Pulmonary artery endothelial cell (primary cell): Measurements from ENCODE around the gene EGFLAM. TPM values are rescaled to one million over a fixed set of nuclear protein-coding genes. Genes with fewer than 3 reads are reported as not detected.

Source experiments
- DNase-seq: peaks from one replicate; pipeline ENCODE4 v3.0.0-alpha.2; 2011; ENCODE audit warnings: low read depth, low spot score
- total RNA-seq: library from RNA; depleted of rRNA; stranded (reverse); fragments of >200 nt; gene quantifications from 2 replicates; pipeline ENCODE4 v1.2.3, GENCODE V29; 2014

EGFLAM gene
- total RNA-seq, 1 donor from 2014 or later = 0.59 TPM

DNA sequence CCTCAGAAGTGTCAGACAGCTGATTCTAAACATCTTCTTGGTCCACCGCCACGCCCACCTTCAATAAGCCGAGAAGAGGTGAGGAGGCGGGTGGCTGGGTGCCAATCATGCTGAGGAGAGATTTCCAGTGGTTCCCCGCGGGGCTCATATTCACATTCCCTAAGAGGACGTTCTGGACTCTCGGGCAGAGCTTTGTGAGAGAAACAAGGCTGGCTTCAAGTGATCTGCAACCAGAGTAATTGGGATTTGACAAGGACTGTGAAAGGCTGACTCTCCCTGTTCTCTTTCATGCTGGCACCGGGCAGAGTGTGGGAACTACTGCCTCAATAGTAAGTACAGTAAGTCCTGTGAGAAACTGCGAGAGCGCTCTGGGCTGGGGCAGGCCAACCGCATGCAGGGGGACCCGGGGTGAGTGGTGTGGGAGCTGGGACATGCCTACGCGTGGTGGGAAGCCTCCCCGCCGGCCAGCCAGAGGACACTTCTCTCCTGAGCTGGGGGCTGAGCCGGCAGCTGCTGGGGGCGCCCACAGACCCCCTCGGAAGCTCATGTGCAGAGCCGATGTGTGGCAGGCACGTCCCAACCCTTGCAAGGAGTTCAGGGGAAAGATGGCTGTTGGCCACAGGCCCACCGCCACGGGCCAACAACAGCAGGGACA lies 187.1 kb downstream of the EGFLAM start:
- no peak for DNase-seq

- no peak for DNase-seq
These were observed 187.7 kb downstream of the EGFLAM start for GRCh38 chr5:38446029-38446522.

DNA sequence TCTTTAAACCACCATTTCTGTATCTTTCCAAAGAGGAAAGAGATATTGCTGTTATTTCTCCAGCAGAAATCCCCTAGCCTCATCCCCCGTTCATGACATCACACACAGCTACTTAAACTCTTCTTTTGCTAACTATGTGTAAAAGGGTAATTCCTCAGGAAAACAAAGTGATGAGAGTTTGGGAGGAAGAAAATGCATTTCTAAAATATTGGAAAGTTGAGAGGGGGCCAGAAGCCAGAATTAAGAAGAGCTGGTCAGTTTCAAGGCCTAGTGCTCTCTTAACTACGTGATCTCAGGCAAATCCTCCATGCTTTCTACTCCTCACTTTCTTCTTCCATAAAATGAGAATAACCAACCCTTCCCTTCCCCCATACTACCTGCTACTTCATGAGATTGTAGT lies 188.7 kb downstream of the EGFLAM start:
- no peak for DNase-seq

- DNase-seq = no peak
These were observed 189.4 kb downstream of the EGFLAM start for GRCh38 chr5:38447786-38448185.

DNA sequence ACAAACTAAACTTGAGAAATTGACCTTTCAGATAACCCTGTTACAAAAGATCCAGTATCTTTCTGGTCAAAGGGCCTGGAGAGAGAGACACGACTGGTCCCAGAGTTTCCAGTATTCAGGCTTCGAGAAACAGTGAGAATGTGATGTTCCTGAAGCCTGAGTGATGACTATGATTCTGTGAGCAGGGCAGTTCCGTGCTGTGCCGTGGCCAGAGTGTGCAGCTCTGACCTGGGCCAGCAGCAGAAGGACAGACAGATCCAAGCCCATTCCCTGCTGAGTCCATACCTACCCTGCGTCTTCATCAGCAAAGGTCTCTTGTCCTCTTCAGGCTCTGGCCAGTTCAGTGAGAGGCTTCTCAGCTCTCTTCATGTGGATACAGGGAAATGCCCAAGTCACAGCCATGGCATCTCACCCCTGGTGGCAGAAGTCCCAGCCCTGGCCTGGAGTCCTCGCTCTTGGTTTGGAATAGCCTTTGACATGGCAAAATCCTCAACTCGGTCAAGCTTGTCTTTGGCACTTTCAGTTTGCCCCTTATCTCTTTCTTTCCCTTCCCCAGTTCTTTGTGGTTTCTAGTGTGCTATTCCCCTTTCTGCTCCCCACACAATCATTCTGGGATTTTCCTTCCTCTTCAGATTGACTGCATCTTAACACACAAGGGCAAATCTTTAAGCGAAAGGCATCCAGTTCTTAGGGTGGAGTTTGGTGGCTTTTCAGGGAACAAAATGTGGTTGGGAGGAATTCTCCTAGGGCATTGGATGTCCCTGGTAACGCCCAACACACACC lies 190.4 kb downstream of the EGFLAM start:
- DNase-seq = no peak

DNA sequence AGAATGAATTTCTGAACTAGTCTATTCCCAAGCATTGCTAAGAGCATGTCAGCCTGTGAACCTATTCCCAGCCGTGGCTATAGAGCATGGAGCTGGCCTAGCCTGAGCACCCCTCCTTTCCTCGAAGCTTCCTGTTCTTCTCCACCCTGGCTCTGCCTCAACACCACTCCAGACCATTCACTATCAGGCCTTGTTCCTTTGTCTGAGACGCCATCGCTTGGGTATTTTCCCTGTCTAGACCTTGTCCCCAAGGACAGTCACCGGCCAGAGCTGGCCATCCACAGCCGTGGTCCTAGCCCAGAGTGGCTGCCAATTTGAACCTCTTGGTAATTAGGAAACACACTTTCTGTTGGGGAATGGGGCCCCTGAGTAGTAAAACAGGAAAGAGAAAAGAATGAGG lies 192.3 kb downstream of the EGFLAM start:
- no peak for DNase-seq

DNA sequence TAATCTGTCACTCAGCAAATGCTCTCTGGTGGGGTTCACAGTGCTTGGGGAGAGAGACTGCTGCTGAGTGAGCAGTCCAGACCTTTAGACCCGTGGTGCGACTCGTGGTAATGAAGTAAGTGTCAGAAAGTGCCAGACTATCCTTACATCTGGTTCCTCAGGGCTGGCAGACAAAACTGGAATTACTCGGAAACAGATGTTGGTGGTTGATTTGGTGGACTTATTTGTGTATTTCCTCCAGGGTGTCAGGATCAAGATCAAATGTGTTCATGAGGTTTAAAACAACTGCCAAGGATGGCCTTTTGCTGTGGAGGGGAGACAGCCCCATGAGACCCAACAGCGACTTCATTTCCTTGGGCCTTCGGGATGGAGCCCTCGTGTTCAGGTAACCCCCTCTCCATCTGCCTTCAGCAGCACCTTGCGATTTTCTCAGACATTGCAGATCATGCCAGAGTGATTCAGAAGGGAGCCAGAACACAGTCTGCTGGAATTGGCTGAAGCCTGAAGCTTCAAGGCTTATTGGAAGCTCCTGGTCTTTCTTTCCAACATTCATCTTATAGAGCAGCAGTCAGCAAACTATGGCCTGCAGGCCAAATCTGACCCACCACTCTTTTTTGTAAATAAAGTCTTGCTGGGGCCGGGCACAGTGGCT lies 192.8 kb downstream of the EGFLAM start:
- no peak for DNase-seq

- no peak for DNase-seq
These were observed 193.8 kb downstream of the EGFLAM start for GRCh38 chr5:38452201-38452600.

GRCh38 chr5:38453506-38453905 lies 195.1 kb downstream of the EGFLAM start:
- no peak for DNase-seq

- no peak for DNase-seq
These were observed 195.6 kb downstream of the EGFLAM start for GRCh38 chr5:38453921-38454320.

DNA sequence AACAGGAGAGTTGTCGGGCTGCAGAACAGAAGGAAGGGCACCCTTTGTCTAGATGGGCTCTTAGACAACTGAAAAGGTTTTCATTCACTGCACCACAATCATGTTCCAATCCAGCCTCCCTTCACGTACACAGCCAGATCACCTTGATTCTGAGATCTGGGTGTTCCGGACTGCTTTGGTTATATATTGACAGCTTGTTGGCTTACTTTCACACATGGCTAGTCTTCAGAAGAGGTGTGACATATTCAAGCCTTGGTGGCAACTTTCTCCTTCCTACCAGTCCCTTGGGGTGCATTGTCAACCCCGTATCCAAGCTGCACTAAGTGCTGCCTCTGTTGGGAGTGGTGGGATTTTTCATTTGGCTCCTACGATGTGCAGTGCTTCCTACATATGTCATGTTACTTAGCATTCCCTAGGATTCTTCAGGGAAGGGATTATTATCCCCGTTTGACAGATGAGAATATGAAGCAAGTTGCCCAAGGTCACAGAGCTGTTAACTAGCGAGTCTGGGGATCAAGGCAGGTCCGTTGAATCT lies 197.5 kb downstream of the EGFLAM start:
- DNase-seq = no peak

- DNase-seq = no peak
These were observed 198.5 kb downstream of the EGFLAM start for GRCh38 chr5:38456657-38457399.

DNA sequence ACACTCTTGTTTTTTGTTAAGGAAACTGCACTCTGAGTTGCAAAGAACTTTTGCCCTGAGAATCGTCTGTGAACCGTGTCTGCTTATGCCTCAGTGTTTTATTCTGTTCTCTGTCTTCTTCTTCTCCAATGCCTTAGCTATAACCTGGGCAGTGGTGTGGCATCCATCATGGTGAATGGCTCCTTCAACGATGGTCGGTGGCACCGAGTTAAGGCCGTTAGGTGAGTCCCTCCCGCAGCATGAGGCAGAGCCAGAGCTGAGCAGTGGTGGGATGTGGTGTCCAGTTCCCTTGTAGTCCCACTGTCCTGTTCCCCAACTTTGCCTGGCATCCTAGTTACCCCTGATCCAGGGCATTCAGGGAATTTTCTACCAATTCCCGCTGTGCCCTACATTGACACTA lies 199.8 kb downstream of the EGFLAM start:
- DNase-seq = no peak

GRCh38 chr5:38462976-38463633 lies 204.7 kb downstream of the EGFLAM start:
- no peak for DNase-seq

- peak; percentile 77 for DNase-seq
These were observed 205.5 kb downstream of the EGFLAM start for GRCh38 chr5:38463634-38464521.

- DNase-seq = no peak
These were observed 206.7 kb downstream of the EGFLAM start for GRCh38 chr5:38465061-38465460.

DNA sequence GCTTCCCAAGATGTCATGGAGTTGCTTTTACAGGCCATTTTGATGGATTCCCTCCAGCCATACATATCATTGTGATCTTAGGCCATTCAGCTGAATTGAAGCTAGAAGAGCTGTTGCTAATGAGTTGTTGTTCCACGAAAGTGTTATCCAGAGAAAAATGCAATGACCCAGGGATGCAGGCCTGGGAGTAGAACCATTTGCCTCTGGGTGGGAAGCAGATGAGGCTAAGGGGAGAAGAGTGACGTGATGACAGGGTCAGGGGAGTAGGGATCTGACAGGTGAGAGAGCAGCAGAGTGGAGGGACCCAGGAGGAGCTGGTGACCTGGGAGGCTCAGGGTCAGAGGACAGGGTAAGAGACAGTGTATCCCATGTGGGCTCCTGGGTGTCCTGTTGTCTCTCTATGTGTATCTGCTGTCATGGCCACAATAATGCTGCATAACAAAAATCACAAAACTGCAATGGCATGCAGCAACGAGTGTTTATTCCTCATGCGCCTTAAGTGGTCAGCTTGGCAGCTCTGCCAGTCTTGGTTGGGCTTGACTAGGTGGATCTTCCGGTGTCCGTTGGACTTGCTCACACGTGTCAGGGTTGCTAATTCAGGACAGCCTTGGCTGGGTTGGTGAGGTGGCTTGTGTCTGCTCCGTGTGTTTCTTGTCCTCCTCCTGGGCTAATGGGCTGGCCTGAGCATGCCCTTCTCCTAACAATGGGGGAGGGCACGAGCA lies 207.5 kb downstream of the EGFLAM start:
- no peak for DNase-seq

GRCh38 chr5:38466424-38467189 lies 208.2 kb downstream of the EGFLAM start:
- DNase-seq = peak; percentile 57
